Activated CD8-positive, alpha-beta memory T cell treated with anti-CD3 and anti-CD28 coated beads, Interleukin-2, amount 10 ng/mL, durations not matched to agents 7 days and 5 days (primary cell): ENCODE results near the gene ATP5MC3. TPM values are rescaled to one million over a fixed set of nuclear protein-coding genes. Genes with fewer than 3 reads are reported as not detected.

ENCODE experiments used
- ATAC-seq: fragments of 150-1000 bp; cut with Tn5 transposase; one replicate; pipeline ENCODE4 v1.10.0; 2021; ENCODE audit warnings: moderate library complexity
- CTCF ChIA-PET: fragments of 350-600 bp; sonication (Branson Sonifier 250); formaldehyde crosslinking; loops from one replicate; lab custom pipeline; 2021; ENCODE audit warnings: antibody characterized with exemption; lab: Charles Lee
- DNase-seq: peaks from one replicate; pipeline ENCODE4 v3.0.0-alpha.2; 2020
- H3K27ac Mint-ChIP-seq: one replicate; pipeline ENCODE4 v1.8.0; 2021; ENCODE audit warnings: mild to moderate bottlenecking, mixed read lengths
- H3K27me3 Mint-ChIP-seq: one replicate; pipeline ENCODE4 v1.8.0; 2021; ENCODE audit warnings: mixed read lengths
- H3K36me3 Mint-ChIP-seq: one replicate; pipeline ENCODE4 v1.8.0; 2021; ENCODE audit warnings: mild to moderate bottlenecking, mixed read lengths
- H3K4me1 Mint-ChIP-seq: one replicate; pipeline ENCODE4 v1.8.0; 2021; ENCODE audit warnings: mixed read lengths
- H3K4me3 Mint-ChIP-seq: one replicate; pipeline ENCODE4 v1.8.0; 2021; ENCODE audit warnings: mild to moderate bottlenecking, moderate library complexity, mixed read lengths
- H3K9me3 Mint-ChIP-seq: one replicate; pipeline ENCODE4 v1.8.0; 2022; ENCODE audit warnings: low read depth, mixed read lengths
- total RNA-seq, 2 experiments: library from RNA; stranded (reverse); gene quantifications; one replicate each; pipeline ENCODE4 v1.2.3, GENCODE V29; 2021

ATP5MC3 gene
- total RNA-seq, 2 experiments from 2014 or later: 240 to 332 TPM

DNA sequence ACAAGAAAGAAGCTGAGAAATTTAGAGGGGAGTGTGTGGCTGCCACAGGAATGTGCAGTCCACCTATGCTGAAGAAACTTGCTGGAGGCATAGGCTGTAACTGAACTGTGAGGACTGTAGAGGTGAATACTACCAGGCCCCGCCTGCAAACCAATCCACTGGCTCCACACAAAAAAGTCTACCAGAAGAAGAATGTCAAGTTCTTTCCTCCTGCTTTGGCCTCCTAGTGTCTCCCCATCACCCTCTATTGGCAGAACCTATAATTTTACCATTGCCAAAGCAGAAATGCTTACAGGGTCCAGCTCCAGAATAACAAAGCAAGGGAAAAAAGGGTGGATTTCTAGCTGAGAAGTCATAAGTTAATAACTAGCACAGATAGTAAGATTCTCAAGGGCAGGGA lies 5.9 kb upstream of the ATP5MC3 start:
- no peak for DNase-seq
- ATAC-seq: peak; percentile 64
- H3K36me3 Mint-ChIP-seq: no peaks in the 10 kb centered on the region
- peaks cover 23% of the 10 kb centered on the region for H3K27me3 Mint-ChIP-seq
- no peak overlapping the region for H3K27ac Mint-ChIP-seq
- no peaks in the 10 kb centered on the region for H3K9me3 Mint-ChIP-seq
- CTCF ChIA-PET: interaction anchor here (0.9 to 1.3 kb wide), 3 partner anchors 16 to 38 kb away, joined by 3 to 5 read pairs (median 3); no protein-coding TSS in a partner anchor
- H3K4me1 Mint-ChIP-seq: peaks cover 2% of the 10 kb centered on the region
- no peak overlapping the region for H3K4me3 Mint-ChIP-seq

- ATAC-seq (no peak), DNase-seq (no peak)
- H3K4me1 Mint-ChIP-seq: peaks cover 22% of the 10 kb centered on the region
- H3K27ac Mint-ChIP-seq: no peak overlapping the region
- H3K36me3 Mint-ChIP-seq: peaks cover 17% of the 10 kb centered on the region
- H3K27me3 Mint-ChIP-seq: no peaks in the 10 kb centered on the region
- peaks cover 2% of the 10 kb centered on the region for H3K9me3 Mint-ChIP-seq
- CTCF ChIA-PET: no interaction called here
- H3K4me3 Mint-ChIP-seq: no peak overlapping the region
These were observed 2.2 kb upstream of the ATP5MC3 start for GRCh38 chr2:175183674-175184073.

DNA sequence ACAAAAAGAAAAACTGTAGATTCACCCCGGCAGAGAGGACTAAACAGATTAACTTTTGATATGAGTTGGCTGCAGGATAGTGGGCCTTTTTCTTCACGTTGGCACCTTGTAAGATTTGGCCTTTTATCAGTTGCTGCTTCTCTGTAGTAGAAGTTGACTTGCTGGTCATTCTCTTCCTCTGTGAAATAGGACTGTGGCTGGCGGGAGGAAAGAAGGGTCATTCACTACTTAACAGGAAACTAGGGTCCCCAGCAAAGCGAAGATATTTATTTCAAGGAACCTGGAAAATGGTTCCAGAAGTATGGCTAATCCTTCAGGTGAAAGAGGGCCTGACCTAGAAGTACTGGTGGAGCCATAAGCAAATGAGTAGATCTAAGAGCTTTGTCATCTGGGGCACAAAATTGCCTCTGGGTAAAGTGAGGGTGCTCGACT lies 383 bp upstream of the ATP5MC3 start:
- ATAC-seq (no peak), DNase-seq (no peak)
- peaks cover 35% of the 10 kb centered on the region for H3K4me1 Mint-ChIP-seq
- H3K27me3 Mint-ChIP-seq: no peaks in the 10 kb centered on the region
- peak overlapping the region; percentile 95 for H3K27ac Mint-ChIP-seq
- H3K9me3 Mint-ChIP-seq: peaks cover 2% of the 10 kb centered on the region
- H3K36me3 Mint-ChIP-seq: peaks cover 30% of the 10 kb centered on the region
- H3K4me3 Mint-ChIP-seq: peak overlapping the region; percentile 97
- CTCF ChIA-PET: interaction anchor here (0.8 kb wide), 1 partner anchor 13 kb away, joined by 4 read pairs; no protein-coding TSS in a partner anchor

- H3K27ac Mint-ChIP-seq: peak overlapping the region; percentile 95
- DNase-seq: peak; percentile 76
- H3K4me3 Mint-ChIP-seq: peak overlapping the region; percentile 97
- H3K9me3 Mint-ChIP-seq: peaks cover 2% of the 10 kb centered on the region
- ATAC-seq: peak; percentile 72
- peaks cover 37% of the 10 kb centered on the region for H3K36me3 Mint-ChIP-seq
- CTCF ChIA-PET: interaction anchor here (0.7 to 1.1 kb wide), 2 partner anchors 12 to 23 kb away, joined by 3 read pairs; no protein-coding TSS in a partner anchor
- peaks cover 42% of the 10 kb centered on the region for H3K4me1 Mint-ChIP-seq
- no peaks in the 10 kb centered on the region for H3K27me3 Mint-ChIP-seq
These were observed 808 bp downstream of the ATP5MC3 start for GRCh38 chr2:175180701-175181103.

- no peak for ATAC-seq
- CTCF ChIA-PET: interaction anchor here (1.8 kb wide), 1 partner anchor 10 kb away, joined by 5 read pairs; no protein-coding TSS in a partner anchor
- H3K27me3 Mint-ChIP-seq: no peaks in the 10 kb centered on the region
- no peaks in the 10 kb centered on the region for H3K9me3 Mint-ChIP-seq
- H3K36me3 Mint-ChIP-seq: peaks cover 44% of the 10 kb centered on the region
- no peak overlapping the region for H3K4me3 Mint-ChIP-seq
- no peak for DNase-seq
- no peak overlapping the region for H3K27ac Mint-ChIP-seq
- H3K4me1 Mint-ChIP-seq: peaks cover 37% of the 10 kb centered on the region
These were observed 4.9 kb downstream of the ATP5MC3 start for GRCh38 chr2:175176624-175177023.

DNA sequence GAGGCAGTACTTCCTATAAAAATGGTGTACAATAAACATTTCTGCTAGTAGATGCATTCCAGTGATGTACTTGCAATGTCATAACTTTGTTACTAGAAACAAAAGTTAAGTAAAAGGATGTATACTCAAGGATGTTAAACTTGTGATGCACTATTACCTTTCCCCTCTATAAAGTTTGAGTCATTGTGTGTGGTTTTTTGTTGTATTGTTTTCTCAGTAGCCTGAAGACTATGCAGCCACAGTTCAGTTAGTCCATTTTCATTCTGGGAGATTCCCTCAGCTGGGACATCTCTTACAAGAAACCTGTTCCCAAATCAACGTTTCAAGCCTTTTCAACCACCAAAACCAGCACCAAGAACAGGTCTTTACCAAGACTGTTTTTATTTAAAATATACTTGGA lies 5.6 kb downstream of the ATP5MC3 start:
- CTCF ChIA-PET: no interaction called here
- no peaks in the 10 kb centered on the region for H3K9me3 Mint-ChIP-seq
- peak overlapping the region; percentile 24 for H3K27ac Mint-ChIP-seq
- peaks cover 40% of the 10 kb centered on the region for H3K4me1 Mint-ChIP-seq
- peaks cover 42% of the 10 kb centered on the region for H3K36me3 Mint-ChIP-seq
- H3K4me3 Mint-ChIP-seq: no peak overlapping the region
- H3K27me3 Mint-ChIP-seq: no peaks in the 10 kb centered on the region
- ATAC-seq: no peak
- DNase-seq: no peak

- Mint-ChIP-seq H3K27me3 (no peaks in the 10 kb centered on the region), H3K4me1 (peaks cover 40% of the 10 kb centered on the region), H3K27ac (no peak overlapping the region), H3K9me3 (no peaks in the 10 kb centered on the region), H3K36me3 (peaks cover 37% of the 10 kb centered on the region), H3K4me3 (no peak overlapping the region)
- DNase-seq (no peak), ATAC-seq (no peak)
- CTCF ChIA-PET: no interaction called here
These were observed 6.2 kb downstream of the ATP5MC3 start for GRCh38 chr2:175175320-175175719.

DNA sequence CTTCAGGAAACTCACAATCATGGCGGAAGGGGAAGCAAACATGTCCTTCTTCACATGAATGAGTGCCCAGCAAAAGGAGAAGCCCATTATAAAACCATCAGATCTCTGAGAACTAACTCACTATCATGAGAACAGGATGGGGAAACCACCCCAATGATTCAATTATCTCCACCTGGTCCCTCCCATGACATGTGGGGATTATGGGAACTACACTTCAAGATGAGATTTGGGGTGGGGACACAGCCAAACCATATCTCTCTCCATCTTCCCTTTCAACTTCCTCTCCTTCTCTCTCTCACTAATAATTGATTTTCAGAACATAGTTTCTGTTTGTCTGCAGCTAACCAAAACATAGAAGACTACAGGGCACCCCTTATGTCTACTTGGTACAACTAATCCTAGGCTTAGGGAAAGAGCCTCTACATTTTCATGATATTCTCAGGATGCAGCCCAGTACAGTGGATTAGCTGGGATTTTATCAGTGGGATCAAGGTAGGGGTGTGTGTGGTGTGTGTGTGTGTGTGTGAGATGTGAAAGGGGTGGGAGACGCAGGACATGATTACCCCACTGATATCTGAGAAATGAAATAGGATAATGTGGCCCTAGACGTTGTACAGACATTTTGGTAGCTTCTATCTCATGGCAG lies 10.7 kb downstream of the ATP5MC3 start:
- Mint-ChIP-seq H3K36me3 (peaks cover 13% of the 10 kb centered on the region), H3K27ac (peak overlapping the region; percentile 14), H3K9me3 (no peaks in the 10 kb centered on the region), H3K4me3 (no peak overlapping the region), H3K4me1 (peaks cover 37% of the 10 kb centered on the region), H3K27me3 (no peaks in the 10 kb centered on the region)
- DNase-seq (no peak), ATAC-seq (no peak)
- CTCF ChIA-PET: no interaction called here

DNA sequence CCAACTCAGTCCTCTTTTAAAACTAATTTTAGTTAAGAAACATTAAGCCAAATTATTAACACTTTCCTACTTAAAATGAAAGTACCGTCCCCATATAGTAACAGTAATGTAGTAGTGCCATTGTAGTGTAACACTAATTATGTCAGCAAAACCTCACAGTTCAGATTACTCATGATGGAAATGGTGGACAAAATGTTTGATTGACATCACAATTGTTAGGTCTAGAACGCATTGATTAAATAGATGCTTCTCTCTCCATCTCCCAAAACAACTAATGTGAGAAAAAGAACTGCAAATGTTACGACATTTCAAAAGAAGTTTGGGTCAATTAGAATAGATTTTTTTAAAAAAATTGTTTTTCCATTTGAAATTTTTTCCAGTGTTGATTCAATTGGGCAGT lies 12.3 kb downstream of the ATP5MC3 start:
- Mint-ChIP-seq H3K36me3 (peaks cover 14% of the 10 kb centered on the region), H3K27ac (peak overlapping the region; percentile 31), H3K4me3 (peak overlapping the region; percentile 93), H3K27me3 (no peaks in the 10 kb centered on the region), H3K4me1 (peaks cover 43% of the 10 kb centered on the region), H3K9me3 (no peaks in the 10 kb centered on the region)
- ATAC-seq (no peak), DNase-seq (no peak)
- CTCF ChIA-PET: interaction anchor here (1.0 to 1.3 kb wide), 5 partner anchors 10 to 472 kb away, joined by 3 to 5 read pairs (median 3); no protein-coding TSS in a partner anchor

DNA sequence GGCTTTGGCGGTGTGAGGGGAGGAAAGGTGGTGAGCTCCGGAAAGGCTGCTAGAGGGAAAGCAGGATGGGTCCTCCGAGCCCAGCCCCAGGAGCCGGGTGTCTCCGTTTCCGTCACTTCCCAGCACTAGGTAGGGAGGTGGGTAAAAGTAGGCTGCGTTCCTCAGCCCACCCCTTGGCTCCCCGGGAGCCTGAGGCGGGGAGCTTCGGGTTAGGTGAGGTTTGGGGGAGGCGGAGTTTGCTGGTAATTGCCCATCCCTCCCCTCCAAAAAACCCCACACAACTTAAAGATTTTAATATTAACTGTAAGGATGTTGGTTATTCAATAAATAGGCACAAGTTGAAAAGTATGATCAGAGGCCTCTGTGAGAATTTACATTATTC lies 13.0 kb downstream of the ATP5MC3 start:
- peak overlapping the region; percentile 95 for H3K27ac Mint-ChIP-seq
- no peaks in the 10 kb centered on the region for H3K9me3 Mint-ChIP-seq
- H3K4me1 Mint-ChIP-seq: peaks cover 46% of the 10 kb centered on the region
- peaks cover 17% of the 10 kb centered on the region for H3K36me3 Mint-ChIP-seq
- H3K27me3 Mint-ChIP-seq: no peaks in the 10 kb centered on the region
- H3K4me3 Mint-ChIP-seq: peak overlapping the region; percentile 93
- peak; percentile 32 for ATAC-seq
- CTCF ChIA-PET: interaction anchor here (0.6 to 1.3 kb wide), 6 partner anchors 11 to 471 kb away, joined by 3 to 5 read pairs (median 4); no protein-coding TSS in a partner anchor
- DNase-seq: no peak

DNA sequence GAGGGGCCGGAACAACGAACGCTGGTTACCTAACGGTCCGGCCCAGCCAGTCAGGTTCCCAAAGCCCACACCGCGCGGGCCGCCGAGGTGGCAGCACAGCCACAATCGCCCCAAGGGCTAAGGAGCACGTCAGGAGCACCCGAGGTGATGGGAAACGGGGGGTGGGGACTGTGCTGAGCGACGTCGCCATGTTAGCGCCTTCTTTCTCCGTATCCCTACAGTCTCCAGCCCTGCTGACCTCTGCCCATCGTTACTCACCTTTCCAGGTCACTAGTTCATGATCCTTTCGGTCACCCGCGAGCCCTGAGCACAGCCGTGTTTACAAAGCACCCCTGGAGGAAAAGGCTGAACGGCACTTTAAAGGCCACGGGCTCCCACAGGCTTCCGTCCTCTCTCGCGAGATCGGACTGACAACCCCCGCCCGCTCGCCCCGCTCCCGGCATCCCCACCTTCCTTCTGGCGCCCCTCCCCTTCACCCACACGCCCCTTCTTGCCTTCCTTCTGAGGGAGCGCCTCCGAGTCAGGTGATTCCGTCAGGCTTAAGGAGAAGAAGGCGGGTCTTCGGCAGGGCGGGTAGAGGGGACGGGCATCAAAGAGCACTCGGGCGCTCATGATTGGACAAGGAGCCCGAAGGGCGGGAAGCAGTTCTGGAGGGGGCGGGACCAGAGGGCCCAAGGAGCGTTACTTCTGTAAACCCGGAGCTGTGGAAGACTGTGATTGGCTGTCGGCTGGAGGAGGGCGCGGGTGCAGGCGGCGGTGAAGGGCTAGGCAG lies 13.5 kb downstream of the ATP5MC3 start, which contains the start of gene ATF2:
ATF2 (minus strand) TSS at position 412 of the 772 bp plus-strand sequence. CDS start 31,760 bp downstream, outside the sequence.
- peak within 1 kb of the TSS; percentile 93 for H3K4me3 Mint-ChIP-seq
- CTCF ChIA-PET: interaction anchor here (0.6 to 1.3 kb wide), 7 partner anchors 10 to 471 kb away, joined by 3 to 5 read pairs (median 3); no protein-coding TSS in a partner anchor
- H3K9me3 Mint-ChIP-seq: no peaks in the 10 kb centered on the region
- DNase-seq (peak; percentile 99), ATAC-seq (peak; percentile 93)
- H3K4me1 Mint-ChIP-seq: peaks cover 48% of the 10 kb centered on the region
- H3K27ac Mint-ChIP-seq: peak within 1 kb of the TSS; percentile 95
- H3K36me3 Mint-ChIP-seq: peaks cover 16% of the 10 kb centered on the region
- H3K27me3 Mint-ChIP-seq: no peaks in the 10 kb centered on the region

DNA sequence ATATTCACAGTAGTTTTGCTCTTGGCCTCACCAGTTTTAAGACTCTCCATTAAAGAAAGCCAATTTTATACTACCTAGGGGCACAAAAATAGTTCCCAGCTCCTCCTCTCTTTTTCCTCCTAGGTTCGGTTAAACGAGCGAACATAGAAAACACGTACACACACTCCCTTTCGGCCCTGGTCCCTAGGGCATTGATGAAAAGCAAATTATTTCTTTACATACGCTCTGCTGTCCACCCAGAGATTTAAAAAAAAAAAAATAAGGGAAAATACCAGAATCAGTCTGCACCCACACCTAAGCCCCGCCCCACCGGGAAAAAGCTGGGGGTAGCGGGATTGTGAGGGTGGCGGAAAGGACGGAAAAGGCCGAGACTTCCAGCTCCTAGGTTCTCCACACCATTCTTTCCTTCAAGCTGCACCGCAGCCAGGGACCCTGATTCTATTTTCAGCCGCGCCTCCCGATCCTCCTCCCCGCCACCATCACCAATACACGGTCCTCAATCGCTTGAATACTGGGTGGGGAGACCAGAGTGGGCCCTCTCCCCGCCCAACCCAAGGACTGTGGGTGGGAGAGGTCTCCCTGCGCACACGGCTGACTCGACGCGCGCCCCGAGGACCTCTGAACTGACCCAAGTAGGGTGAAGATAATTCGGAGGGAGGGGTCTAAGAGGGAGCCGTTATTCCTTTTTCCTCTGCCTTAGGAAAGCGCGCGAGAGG lies 14.3 kb downstream of the ATP5MC3 start:
- Mint-ChIP-seq H3K4me1 (peaks cover 49% of the 10 kb centered on the region), H3K27ac (peak overlapping the region; percentile 95), H3K27me3 (no peaks in the 10 kb centered on the region), H3K9me3 (no peaks in the 10 kb centered on the region), H3K4me3 (peak overlapping the region; percentile 93), H3K36me3 (peaks cover 14% of the 10 kb centered on the region)
- ATAC-seq (peak; percentile 6), DNase-seq (no peak)
- CTCF ChIA-PET: interaction anchor here (0.9 to 1.5 kb wide), 4 partner anchors 10 to 418 kb away, joined by 3 to 5 read pairs (median 4); no protein-coding TSS in a partner anchor
